ENCODE data around the gene KCND1. TPM values are rescaled to one million over a fixed set of nuclear protein-coding genes. Genes with fewer than 3 reads are reported as not detected.

The KCND1 gene
- polyA plus RNA-seq, 1 donor (not counting 4 experiments of a cell fraction or from before 2014, with no cell fraction given) = 0.20 TPM

DNA sequence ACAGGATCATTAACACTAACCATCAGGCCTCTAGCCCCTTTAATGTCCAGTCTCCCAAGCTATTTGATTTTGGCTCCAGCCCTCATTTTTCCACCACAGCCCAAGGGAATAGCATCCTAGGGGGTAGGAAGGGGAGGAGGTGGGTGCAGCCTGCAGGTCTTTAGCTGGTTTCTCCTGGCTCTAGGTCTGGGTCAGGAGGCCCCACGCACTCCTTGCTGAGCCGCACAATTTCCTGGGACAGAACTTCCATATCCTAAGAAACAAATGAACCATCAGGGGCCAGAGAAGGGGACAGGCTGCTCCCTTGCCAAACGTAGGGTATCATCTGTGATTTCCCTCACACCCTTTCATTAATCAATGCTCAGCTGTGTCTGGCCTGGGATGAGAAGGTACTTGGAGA, 2.4 kb upstream of the KCND1 start:
- no peak overlapping the region for H3K4me3 ChIP-seq (ENCODE audit: control insufficient read depth in 2 of 3, extremely low read depth in 1 of 3, insufficient read depth in 2 of 3, low read depth in 1 of 3, low read length in 3 of 3)
- no peaks in the 10 kb centered on the region for H4K20me1 ChIP-seq (ENCODE audit: control insufficient read depth, extremely low read depth, insufficient read depth, low read length)
- no peak overlapping the region for H3K4me2 ChIP-seq (ENCODE audit: control insufficient read depth, extremely low read depth, insufficient read depth, low read depth, low read length)
- no peaks in the 10 kb centered on the region for H3K9me3 ChIP-seq (ENCODE audit: control insufficient read depth, low read depth, low read length)
- H3K27ac ChIP-seq (ENCODE audit: control insufficient read depth, insufficient read depth, low read length) = no peak overlapping the region
- dilution Hi-C loops (cut with MboI; ENCODE audit: extremely low pct_ligation_motif_present, low sequenced_read_pairs) = no loop called here
- H3K9ac ChIP-seq (ENCODE audit: control insufficient read depth, extremely low read depth, insufficient read depth, low read length) = no peak overlapping the region
- FAIRE-seq (no peak), DNase-seq (ENCODE audit: low read depth, low spot score) (no peak)
- no peak overlapping the region for H2AFZ ChIP-seq (ENCODE audit: control insufficient read depth, low read length)
- H3K79me2 ChIP-seq (ENCODE audit: control insufficient read depth, insufficient read depth, low read length) = no peaks in the 10 kb centered on the region
- no peaks in the 10 kb centered on the region for H3K9me1 ChIP-seq (ENCODE audit: control insufficient read depth, extremely low read depth, insufficient read depth, low read length)
- TF ChIP-seq, protein P1, sequence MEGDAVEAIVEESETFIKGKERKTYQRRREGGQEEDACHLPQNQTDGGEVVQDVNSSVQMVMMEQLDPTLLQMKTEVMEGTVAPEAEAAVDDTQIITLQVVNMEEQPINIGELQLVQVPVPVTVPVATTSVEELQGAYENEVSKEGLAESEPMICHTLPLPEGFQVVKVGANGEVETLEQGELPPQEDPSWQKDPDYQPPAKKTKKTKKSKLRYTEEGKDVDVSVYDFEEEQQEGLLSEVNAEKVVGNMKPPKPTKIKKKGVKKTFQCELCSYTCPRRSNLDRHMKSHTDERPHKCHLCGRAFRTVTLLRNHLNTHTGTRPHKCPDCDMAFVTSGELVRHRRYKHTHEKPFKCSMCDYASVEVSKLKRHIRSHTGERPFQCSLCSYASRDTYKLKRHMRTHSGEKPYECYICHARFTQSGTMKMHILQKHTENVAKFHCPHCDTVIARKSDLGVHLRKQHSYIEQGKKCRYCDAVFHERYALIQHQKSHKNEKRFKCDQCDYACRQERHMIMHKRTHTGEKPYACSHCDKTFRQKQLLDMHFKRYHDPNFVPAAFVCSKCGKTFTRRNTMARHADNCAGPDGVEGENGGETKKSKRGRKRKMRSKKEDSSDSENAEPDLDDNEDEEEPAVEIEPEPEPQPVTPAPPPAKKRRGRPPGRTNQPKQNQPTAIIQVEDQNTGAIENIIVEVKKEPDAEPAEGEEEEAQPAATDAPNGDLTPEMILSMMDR (optimal IDR thresholded peaks at IDR 0.05 in 1 of 3, IDR thresholded peaks at IDR 0.05 in 1 of 3, conservative IDR thresholded peaks at IDR 0.05 in 1 of 3; ENCODE audit: extremely low read depth in 1 of 3, insufficient read depth in 2 of 3, low read length in 3 of 3) = no peak
- TF ChIP-seq EZH2 (IDR thresholded peaks at IDR 0.05; ENCODE audit: low read length) = no peak
- H3K4me1 ChIP-seq (ENCODE audit: control insufficient read depth, extremely low read depth, insufficient read depth, low read length) = peaks cover 5% of the 10 kb centered on the region
- H3K27me3 ChIP-seq (ENCODE audit: control insufficient read depth, extremely low read depth, insufficient read depth, low read length) = no peaks in the 10 kb centered on the region
- peaks cover 0 to 6% of the 10 kb centered on the region in 2 experiments for H3K36me3 ChIP-seq (ENCODE audit: control insufficient read depth in 2 of 2, extremely low read depth in 1 of 2, insufficient read depth in 2 of 2, low read length in 2 of 2)

DNA sequence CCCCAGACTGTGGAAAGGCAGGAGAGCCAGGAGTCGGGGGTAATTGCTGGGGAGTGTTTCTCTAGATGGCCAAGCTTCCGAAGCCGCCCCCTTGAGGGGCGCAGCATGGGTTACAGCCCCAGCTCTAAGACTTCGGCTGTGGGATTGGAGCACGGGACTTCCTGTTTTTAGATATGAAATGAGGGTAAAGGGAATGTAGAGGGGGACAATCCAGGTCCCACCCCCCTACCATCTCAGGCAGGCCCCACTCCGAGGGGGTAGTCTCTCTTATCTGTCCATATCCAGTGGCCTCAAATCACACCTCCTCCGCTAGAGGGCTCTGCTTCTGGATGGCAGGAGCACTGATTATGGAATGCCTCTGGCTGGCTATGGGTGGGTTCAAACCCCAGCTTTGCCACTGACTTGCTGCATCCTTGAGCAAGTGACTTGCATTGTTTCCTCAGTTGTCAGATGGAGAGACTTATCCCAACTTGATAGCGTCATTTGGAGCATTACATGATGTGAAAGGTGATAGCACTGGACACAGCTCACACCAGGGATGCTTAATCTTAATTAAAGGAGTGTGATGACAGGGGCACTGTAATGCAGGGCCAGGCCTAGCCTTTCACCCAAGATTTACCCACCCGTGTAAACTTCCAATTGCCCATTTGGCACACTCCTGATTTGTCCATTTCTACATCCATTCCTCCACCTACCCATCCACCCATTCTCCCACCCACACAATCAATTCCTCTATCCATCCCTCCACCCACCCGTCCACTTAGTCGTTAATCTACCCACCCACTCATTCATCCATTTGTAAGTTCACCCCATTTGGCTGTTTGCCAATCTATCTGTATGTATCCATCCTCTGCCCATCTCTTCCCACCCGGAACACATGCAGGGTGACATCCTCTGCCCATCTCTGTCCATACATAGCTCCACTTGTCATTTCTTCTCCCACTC, 848 bp upstream of the KCND1 start:
- H4K20me1 ChIP-seq (ENCODE audit: control insufficient read depth, extremely low read depth, insufficient read depth, low read length) = no peaks in the 10 kb centered on the region
- TF ChIP-seq, protein P1 (optimal IDR thresholded peaks at IDR 0.05 in 1 of 3, IDR thresholded peaks at IDR 0.05 in 1 of 3, conservative IDR thresholded peaks at IDR 0.05 in 1 of 3; ENCODE audit: extremely low read depth in 1 of 3, insufficient read depth in 2 of 3, low read length in 3 of 3) = peak in 2 of 3 experiments; percentile 56 to 63
- no peak for TF ChIP-seq EZH2 (IDR thresholded peaks at IDR 0.05; ENCODE audit: low read length)
- H3K4me3 ChIP-seq (ENCODE audit: control insufficient read depth in 2 of 3, extremely low read depth in 1 of 3, insufficient read depth in 2 of 3, low read depth in 1 of 3, low read length in 3 of 3) = peak overlapping the region in 1 of 3 experiments; percentile 44
- dilution Hi-C loops (cut with MboI; ENCODE audit: extremely low pct_ligation_motif_present, low sequenced_read_pairs) = no loop called here
- no peak overlapping the region for H2AFZ ChIP-seq (ENCODE audit: control insufficient read depth, low read length)
- peak overlapping the region; percentile 63 for H3K4me2 ChIP-seq (ENCODE audit: control insufficient read depth, extremely low read depth, insufficient read depth, low read depth, low read length)
- H3K79me2 ChIP-seq (ENCODE audit: control insufficient read depth, insufficient read depth, low read length) = no peaks in the 10 kb centered on the region
- FAIRE-seq (no peak), DNase-seq (ENCODE audit: low read depth, low spot score) (no peak)
- H3K36me3 ChIP-seq (ENCODE audit: control insufficient read depth in 2 of 2, extremely low read depth in 1 of 2, insufficient read depth in 2 of 2, low read length in 2 of 2) = no peaks in the 10 kb centered on the region
- no peaks in the 10 kb centered on the region for H3K9me3 ChIP-seq (ENCODE audit: control insufficient read depth, low read depth, low read length)
- no peaks in the 10 kb centered on the region for H3K27me3 ChIP-seq (ENCODE audit: control insufficient read depth, extremely low read depth, insufficient read depth, low read length)
- H3K9me1 ChIP-seq (ENCODE audit: control insufficient read depth, extremely low read depth, insufficient read depth, low read length) = no peaks in the 10 kb centered on the region
- H3K27ac ChIP-seq (ENCODE audit: control insufficient read depth, insufficient read depth, low read length) = no peak overlapping the region
- H3K4me1 ChIP-seq (ENCODE audit: control insufficient read depth, extremely low read depth, insufficient read depth, low read length) = peaks cover 5% of the 10 kb centered on the region
- no peak overlapping the region for H3K9ac ChIP-seq (ENCODE audit: control insufficient read depth, extremely low read depth, insufficient read depth, low read length)

Data from keratinocyte (primary cell).